MM.1S (cell line): ENCODE measurements around the gene POGLUT2.

ENCODE experiments used
- DNase-seq: peaks from one replicate; pipeline ENCODE4 v3.0.0-alpha.2; 2015
- H2AFZ ChIP-seq: fragments of 300-600 bp; sonication (generic); 2 replicates; pipeline ENCODE4 v1.6.0; 2016; ENCODE audit warnings: antibody characterized with exemption, low read length
- H3F3A ChIP-seq: fragments of 300-600 bp; sonication (generic); 2 replicates; pipeline ENCODE4 v1.6.1; 2016; ENCODE audit warnings: mild to moderate bottlenecking, antibody characterized with exemption, low read length, moderate library complexity, mixed read lengths; ENCODE audit not compliant: insufficient read depth
- H3K27ac ChIP-seq: fragments of 300-600 bp; sonication (generic); 2 replicates; pipeline ENCODE4 v1.5.1; 2016; ENCODE audit warnings: mild to moderate bottlenecking, low read length
- H3K27me3 ChIP-seq: fragments of 300-600 bp; sonication (generic); replicated peaks from 2 replicates; pipeline ENCODE4 v1.6.0; 2016; ENCODE audit warnings: low read length; ENCODE audit not compliant: insufficient read depth
- H3K36me3 ChIP-seq: fragments of 300-600 bp; sonication (generic); replicated peaks from 2 replicates; pipeline ENCODE4 v1.6.1; 2016; ENCODE audit warnings: mild to moderate bottlenecking, low read length, mixed read lengths; ENCODE audit not compliant: insufficient read depth
- H3K4me1 ChIP-seq: fragments of 300-600 bp; sonication (generic); 2 replicates; pipeline ENCODE4 v1.6.1; 2016; ENCODE audit warnings: low read length, mixed read lengths
- H3K4me2 ChIP-seq: fragments of 300-600 bp; sonication (generic); 2 replicates; pipeline ENCODE4 v1.6.0; 2016; ENCODE audit warnings: low read depth, low read length
- H3K4me3 ChIP-seq: fragments of 300-600 bp; sonication (generic); 2 replicates; pipeline ENCODE4 v1.5.1; 2016; ENCODE audit warnings: low read length, mixed read lengths
- H3K79me2 ChIP-seq: fragments of 300-600 bp; sonication (generic); 2 replicates; pipeline ENCODE4 v1.6.1; 2016; ENCODE audit warnings: mixed run types, low read length, mixed read lengths
- H3K9ac ChIP-seq: fragments of 300-600 bp; sonication (generic); 2 replicates; pipeline ENCODE4 v1.6.1; 2016; ENCODE audit warnings: low read length, mixed read lengths
- H3K9me2 ChIP-seq: fragments of 300-600 bp; sonication (generic); replicated peaks from 2 replicates; pipeline ENCODE4 v1.6.1; 2016; ENCODE audit warnings: mild to moderate bottlenecking, low read length, mixed read lengths; ENCODE audit not compliant: insufficient read depth
- H3K9me3 ChIP-seq: fragments of 300-600 bp; sonication (generic); replicated peaks from 2 replicates; pipeline ENCODE4 v1.6.1; 2016; ENCODE audit warnings: mild to moderate bottlenecking, low read length, mixed read lengths; ENCODE audit not compliant: insufficient read depth
- H4K20me1 ChIP-seq: fragments of 300-600 bp; sonication (generic); 2 replicates; pipeline ENCODE4 v1.6.1; 2016; ENCODE audit warnings: mild to moderate bottlenecking, low read length, moderate library complexity, mixed read lengths; ENCODE audit not compliant: insufficient read depth
- CTCF ChIP-seq: fragments of 300-600 bp; sonication (generic); IDR thresholded peaks from 2 replicates; pipeline ENCODE4 v1.5.1; 2016; ENCODE audit warnings: antibody characterized with exemption, low read length, mixed read lengths
- EZH2 ChIP-seq: fragments of 300-600 bp; sonication (generic); optimal IDR thresholded peaks from 2 replicates; pipeline ENCODE3; 2017; ENCODE audit warnings: low read depth, mild to moderate bottlenecking, antibody characterized with exemption, low read length, mixed read lengths
- EZH2phosphoT487 ChIP-seq: fragments of 300-600 bp; sonication (generic); IDR thresholded peaks from 2 replicates; pipeline ENCODE4 v1.6.1; 2018; ENCODE audit warnings: antibody characterized with exemption, low read length

The POGLUT2 gene

GRCh38 chr13:102798581-102799425 is at the start of gene POGLUT2, which contains the start of gene BIVM:
POGLUT2 (minus strand) TSS chr13:102798976; CDS start chr13:102798670, 306 bp downstream.
BIVM (plus strand) TSS chr13:102799119; CDS start chr13:102807268, 8,149 bp downstream.
- peaks cover 17% of the 10 kb centered on the region for H3F3A ChIP-seq
- peak within 1 kb of the TSS; percentile 72 for H3K9ac ChIP-seq
- no peaks in the 10 kb centered on the region for H3K9me3 ChIP-seq
- DNase-seq = peak; percentile 93
- peak within 1 kb of the TSS; percentile 53; the same call in 1 of the 2 replicates for H3K27ac ChIP-seq
- H3K9me2 ChIP-seq = no peaks in the 10 kb centered on the region
- H2AFZ ChIP-seq = peak within 1 kb of the TSS; percentile 92
- peaks cover 54% of the 10 kb centered on the region for H3K79me2 ChIP-seq
- peaks cover 4% of the 10 kb centered on the region for H3K4me1 ChIP-seq
- H3K36me3 ChIP-seq = no peaks in the 10 kb centered on the region
- no peaks in the 10 kb centered on the region for H3K27me3 ChIP-seq
- peak within 1 kb of the TSS; percentile 99 for H3K4me3 ChIP-seq
- TF ChIP-seq CTCF = no peak
- no peak for TF ChIP-seq EZH2phosphoT487
- peak within 1 kb of the TSS; percentile 92 for H3K4me2 ChIP-seq
- H4K20me1 ChIP-seq = no peaks in the 10 kb centered on the region

- peak overlapping the region; percentile 72 for H3K4me2 ChIP-seq
- H3F3A ChIP-seq = peaks cover 21% of the 10 kb centered on the region
- TF ChIP-seq CTCF (peak; percentile 80), EZH2phosphoT487 (no peak)
- H3K27me3 ChIP-seq = no peaks in the 10 kb centered on the region
- H3K79me2 ChIP-seq = peaks cover 37% of the 10 kb centered on the region
- H3K9ac ChIP-seq = peak overlapping the region; percentile 96; the same call in 1 of the 2 replicates
- H3K4me1 ChIP-seq = peaks cover 6% of the 10 kb centered on the region
- H3K27ac ChIP-seq = peak overlapping the region; percentile 98; the same call in 1 of the 2 replicates
- H3K4me3 ChIP-seq = peak overlapping the region; percentile 96
- no peaks in the 10 kb centered on the region for H3K9me2 ChIP-seq
- H3K9me3 ChIP-seq = no peaks in the 10 kb centered on the region
- peak; percentile 59 for DNase-seq
- H2AFZ ChIP-seq = no peak overlapping the region
- no peaks in the 10 kb centered on the region for H3K36me3 ChIP-seq
- no peaks in the 10 kb centered on the region for H4K20me1 ChIP-seq
Observed at GRCh38 chr13:102847272-102848234, 48.8 kb upstream of the POGLUT2 start.

- H4K20me1 ChIP-seq = no peaks in the 10 kb centered on the region
- no peaks in the 10 kb centered on the region for H3K36me3 ChIP-seq
- H2AFZ ChIP-seq = peak overlapping the region; percentile 88
- H3K79me2 ChIP-seq = peaks cover 37% of the 10 kb centered on the region
- H3K9me3 ChIP-seq = no peaks in the 10 kb centered on the region
- peak; percentile 45 for DNase-seq
- peak overlapping the region; percentile 96 for H3K4me3 ChIP-seq
- no peaks in the 10 kb centered on the region for H3K9me2 ChIP-seq
- H3K4me1 ChIP-seq = peaks cover 6% of the 10 kb centered on the region
- peak overlapping the region; percentile 96 for H3K9ac ChIP-seq
- TF ChIP-seq CTCF (no peak), EZH2 (no peak), EZH2phosphoT487 (no peak)
- H3K27ac ChIP-seq = peak overlapping the region; percentile 98
- peak overlapping the region; percentile 72 for H3K4me2 ChIP-seq
- peaks cover 21% of the 10 kb centered on the region for H3F3A ChIP-seq
- no peaks in the 10 kb centered on the region for H3K27me3 ChIP-seq
Observed at GRCh38 chr13:102846261-102847015, 47.7 kb upstream of the POGLUT2 start.
